Large intestine (tissue), 3 donors: ENCODE results near the gene MOCS1. TPM values are rescaled to one million over a fixed set of nuclear protein-coding genes. Genes with fewer than 3 reads are reported as not detected.
A peak's percentile ranks its signal among the peaks of the same experiment; 100 is the strongest.
"Not testable (repeated sequence)": the region's sequence is repeated elsewhere in the genome, so short reads cannot be mapped to it uniquely, and the experiment has no call there.

Experiments used
- DNase-seq, 2 donors: peaks; one replicate each; pipeline versions ENCODE4 v3.0.0 to v3.0.0-alpha.2; 2013
- H3K27ac ChIP-seq: one replicate; pipeline ENCODE4 v1.5.1; 2013; ENCODE audit warnings: low read length
- H3K27me3 ChIP-seq: 2 replicates; pipeline ENCODE4 v1.6.1; 2013; ENCODE audit warnings: low read length; ENCODE audit not compliant: control insufficient read depth, insufficient read depth
- H3K36me3 ChIP-seq: 2 replicates; pipeline ENCODE4 v1.6.1; 2013; ENCODE audit warnings: low read length; ENCODE audit not compliant: control insufficient read depth, insufficient read depth
- H3K4me1 ChIP-seq: one replicate; pipeline ENCODE4 v1.6.1; 2013; ENCODE audit warnings: low read length; ENCODE audit not compliant: control insufficient read depth, insufficient read depth
- H3K4me3 ChIP-seq: one replicate; pipeline ENCODE4 v1.5.1; 2013; ENCODE audit warnings: low read length
- H3K9me3 ChIP-seq: one replicate; pipeline ENCODE4 v1.6.1; 2013; ENCODE audit warnings: mild to moderate bottlenecking, low read depth, low read length, moderate library complexity; ENCODE audit not compliant: control insufficient read depth
- WGBS: methylation state at CpG from one replicate; pipeline ENCODE4 v1.1.5; 2013; ENCODE audit warnings: low lambda C conversion rate; ENCODE audit not compliant: insufficient coverage; 5-methylcytosine and 5-hydroxymethylcytosine counted together
- polyA plus RNA-seq: library from polyadenylated mRNA; unstranded; fragments of 120-200 nt; gene quantifications from one replicate; pipeline ENCODE4 v1.2.1, GENCODE V29; 2013

Gene MOCS1
- polyA plus RNA-seq, 1 donor: 14.6 TPM

- not testable (repeated sequence) for H3K4me3 ChIP-seq, H3K9me3 ChIP-seq, DNase-seq, H3K27ac ChIP-seq, H3K27me3 ChIP-seq, H3K36me3 ChIP-seq
- 85% methylated on average over 2 of the region's 5 CpGs for WGBS
- peaks cover 15% of the 10 kb centered on the region for H3K4me1 ChIP-seq
Observed at GRCh38 chr6:39971131-39971530, 36.9 kb upstream of the MOCS1 start.

GRCh38 chr6:39965751-39966150 lies 31.5 kb upstream of the MOCS1 start:
- 50% methylated on average over 1 of the region's 2 CpGs for WGBS
- Histone ChIP-seq H3K4me1 (peaks cover 22% of the 10 kb centered on the region), H3K27ac (peak overlapping the region; percentile 41), H3K4me3 (no peak overlapping the region), H3K9me3 (no peaks in the 10 kb centered on the region), H3K27me3 (no peaks in the 10 kb centered on the region), H3K36me3 (no peaks in the 10 kb centered on the region)
- DNase-seq: peak in 1 of 2 donors; percentile 71

GRCh38 chr6:39964530-39964929 lies 30.3 kb upstream of the MOCS1 start:
- peaks cover 22% of the 10 kb centered on the region for H3K4me1 ChIP-seq
- H3K9me3 ChIP-seq: no peaks in the 10 kb centered on the region
- H3K27me3 ChIP-seq: no peaks in the 10 kb centered on the region
- no peak overlapping the region for H3K4me3 ChIP-seq
- WGBS: 54% methylated on average over 2 of the region's 2 CpGs
- H3K36me3 ChIP-seq: no peaks in the 10 kb centered on the region
- peak overlapping the region; percentile 41 for H3K27ac ChIP-seq
- DNase-seq: no peak

GRCh38 chr6:39964094-39964493 lies 29.8 kb upstream of the MOCS1 start:
- Histone ChIP-seq H3K4me3 (no peak overlapping the region), H3K36me3 (no peaks in the 10 kb centered on the region), H3K27ac (no peak overlapping the region), H3K27me3 (no peaks in the 10 kb centered on the region), H3K9me3 (no peaks in the 10 kb centered on the region), H3K4me1 (peaks cover 22% of the 10 kb centered on the region)
- no CpG with 5 or more reads among the region's 6 CpGs for WGBS
- DNase-seq: no peak

- Histone ChIP-seq H3K9me3 (no peaks in the 10 kb centered on the region), H3K36me3 (no peaks in the 10 kb centered on the region), H3K27ac (no peak overlapping the region), H3K4me1 (peaks cover 22% of the 10 kb centered on the region), H3K4me3 (no peak overlapping the region), H3K27me3 (no peaks in the 10 kb centered on the region)
- 100% methylated on average over 2 of the region's 4 CpGs for WGBS
- DNase-seq: no peak
Observed at GRCh38 chr6:39962831-39963230, 28.6 kb upstream of the MOCS1 start.

GRCh38 chr6:39961178-39961577 lies 26.9 kb upstream of the MOCS1 start:
- 67% methylated on average over 2 of the region's 5 CpGs for WGBS
- no peaks in the 10 kb centered on the region for H3K27me3 ChIP-seq
- no peak overlapping the region for H3K4me3 ChIP-seq
- H3K9me3 ChIP-seq: no peaks in the 10 kb centered on the region
- no peak for DNase-seq
- peaks cover 13% of the 10 kb centered on the region for H3K4me1 ChIP-seq
- H3K27ac ChIP-seq: no peak overlapping the region
- no peaks in the 10 kb centered on the region for H3K36me3 ChIP-seq

- H3K27ac ChIP-seq: no peak overlapping the region
- H3K4me1 ChIP-seq: peaks cover under 1% of the 10 kb centered on the region
- H3K27me3 ChIP-seq: no peaks in the 10 kb centered on the region
- H3K9me3 ChIP-seq: no peaks in the 10 kb centered on the region
- H3K36me3 ChIP-seq: no peaks in the 10 kb centered on the region
- no CpG with 5 or more reads among the region's 2 CpGs for WGBS
- no peak for DNase-seq
- no peak overlapping the region for H3K4me3 ChIP-seq
Observed at GRCh38 chr6:39958947-39959346, 24.7 kb upstream of the MOCS1 start.

- no CpG with 5 or more reads among the region's 4 CpGs for WGBS
- Histone ChIP-seq H3K36me3 (no peaks in the 10 kb centered on the region), H3K4me1 (no peaks in the 10 kb centered on the region), H3K9me3 (no peaks in the 10 kb centered on the region), H3K27me3 (no peaks in the 10 kb centered on the region), H3K4me3 (no peak overlapping the region), H3K27ac (no peak overlapping the region)
- DNase-seq: no peak
Observed at GRCh38 chr6:39956936-39957335, 22.7 kb upstream of the MOCS1 start.

- Histone ChIP-seq H3K9me3 (no peaks in the 10 kb centered on the region), H3K27ac (no peak overlapping the region), H3K4me1 (peaks cover 19% of the 10 kb centered on the region), H3K36me3 (no peaks in the 10 kb centered on the region), H3K4me3 (no peak overlapping the region), H3K27me3 (no peaks in the 10 kb centered on the region)
- WGBS: no CpG with 5 or more reads among the region's 2 CpGs
- no peak for DNase-seq
Observed at GRCh38 chr6:39953076-39953618, 18.9 kb upstream of the MOCS1 start.

- Histone ChIP-seq H3K27me3 (no peaks in the 10 kb centered on the region), H3K9me3 (no peaks in the 10 kb centered on the region), H3K4me1 (peaks cover 28% of the 10 kb centered on the region), H3K4me3 (no peak overlapping the region), H3K36me3 (no peaks in the 10 kb centered on the region), H3K27ac (no peak overlapping the region)
- WGBS: no CpG with 5 or more reads among the region's 4 CpGs
- no peak for DNase-seq
Observed at GRCh38 chr6:39952167-39952566, 17.9 kb upstream of the MOCS1 start.

- H3K27me3 ChIP-seq: no peaks in the 10 kb centered on the region
- peaks cover 32% of the 10 kb centered on the region for H3K4me1 ChIP-seq
- H3K27ac ChIP-seq: no peak overlapping the region
- no peaks in the 10 kb centered on the region for H3K36me3 ChIP-seq
- WGBS: no CpG with 5 or more reads among the region's 1 CpG
- H3K4me3 ChIP-seq: no peak overlapping the region
- no peak for DNase-seq
- no peaks in the 10 kb centered on the region for H3K9me3 ChIP-seq
Observed at GRCh38 chr6:39951716-39952115, 17.5 kb upstream of the MOCS1 start.
